Ascending aorta (tissue), 2 donors: ENCODE data around the gene SLC6A20. TPM values are rescaled to one million over a fixed set of nuclear protein-coding genes. Genes with fewer than 3 reads are reported as not detected.
"Not testable (repeated sequence)": the region's sequence is repeated elsewhere in the genome, so short reads cannot be mapped to it uniquely, and the experiment has no call there.

Experiments
- DNase-seq, 2 donors: peaks; one replicate each; pipeline ENCODE4 v3.0.0-alpha.2; 2019; ENCODE audit warnings: low spot score in 2 of 2
- H3K27ac ChIP-seq, 2 donors: fragments of 200-600 bp; sonication (generic); one replicate each; pipeline ENCODE4 v1.5.1; 2016 to 2017; ENCODE audit warnings: mild to moderate bottlenecking in 1 of 2
- H3K27me3 ChIP-seq: fragments of 200-600 bp; sonication (generic); one replicate; pipeline ENCODE4 v1.5.1; 2017
- H3K36me3 ChIP-seq, 2 donors: fragments of 200-600 bp; sonication (generic); one replicate each; pipeline ENCODE4 v1.5.1; 2016
- H3K4me1 ChIP-seq, 2 donors: fragments of 200-600 bp; sonication (generic); one replicate each; pipeline ENCODE4 v1.5.1; 2016 to 2017; ENCODE audit warnings: mild to moderate bottlenecking in 1 of 2
- H3K4me3 ChIP-seq, 2 donors: fragments of 200-600 bp; sonication (generic); one replicate each; pipeline ENCODE4 v1.5.1; 2016 to 2017; ENCODE audit warnings: mild to moderate bottlenecking in 1 of 2
- H3K9me3 ChIP-seq, 2 donors: fragments of 200-600 bp; sonication (generic); one replicate each; pipeline ENCODE4 v1.5.1; 2016
- intact Hi-C: fragments of 100-400 bp; cut with DNase I; formaldehyde crosslinking; loops from one replicate; pipeline ENCODE4 v1.15.1; 2023
- total RNA-seq: library from RNA; depleted of rRNA; stranded (reverse); fragments of >200 nt; gene quantifications from one replicate; pipeline ENCODE4 v1.1.0, GENCODE V29; 2016
- TF ChIP-seq, protein P1 (sequence below), 3 experiments: fragments of 200-600 bp in 2 of 3; fragments of 450-650 bp in 1 of 3; sonication (generic) in 2 of 3; IDR thresholded peaks; one replicate each; pipeline ENCODE4 v1.5.1; 2016 to 2019; ENCODE audit warnings: antibody characterized with exemption in 3 of 3, mild to moderate bottlenecking in 1 of 3, moderate library complexity in 1 of 3

SLC6A20 gene
- total RNA-seq, 1 donor from 2014 or later = not detected

DNA sequence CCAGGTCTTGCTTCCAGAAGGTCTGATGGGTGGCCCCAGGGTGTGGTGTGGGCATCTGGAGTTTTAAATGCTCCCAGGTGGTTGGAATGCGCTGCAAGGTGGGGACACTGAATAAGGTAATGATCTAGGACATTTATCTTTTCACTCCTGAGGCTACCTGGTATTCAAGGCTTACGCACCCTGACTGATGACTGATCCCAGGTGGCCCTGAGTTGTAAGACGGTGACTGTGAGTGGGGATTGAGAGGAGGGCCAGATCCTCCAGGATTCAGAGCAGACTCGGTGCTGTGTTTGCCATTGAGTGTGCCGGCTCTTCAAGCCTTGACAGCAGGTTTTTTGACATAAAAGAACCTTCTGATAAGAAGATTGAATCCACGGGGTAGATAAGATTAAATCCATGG is 40.3 kb downstream of the SLC6A20 start:
- Histone ChIP-seq H3K27me3 (no peaks in the 10 kb centered on the region), H3K27ac (no peak overlapping the region), H3K36me3 (no peaks in the 10 kb centered on the region), H3K4me3 (no peak overlapping the region), H3K9me3 (no peaks in the 10 kb centered on the region), H3K4me1 (no peaks in the 10 kb centered on the region)
- TF ChIP-seq, protein P1, sequence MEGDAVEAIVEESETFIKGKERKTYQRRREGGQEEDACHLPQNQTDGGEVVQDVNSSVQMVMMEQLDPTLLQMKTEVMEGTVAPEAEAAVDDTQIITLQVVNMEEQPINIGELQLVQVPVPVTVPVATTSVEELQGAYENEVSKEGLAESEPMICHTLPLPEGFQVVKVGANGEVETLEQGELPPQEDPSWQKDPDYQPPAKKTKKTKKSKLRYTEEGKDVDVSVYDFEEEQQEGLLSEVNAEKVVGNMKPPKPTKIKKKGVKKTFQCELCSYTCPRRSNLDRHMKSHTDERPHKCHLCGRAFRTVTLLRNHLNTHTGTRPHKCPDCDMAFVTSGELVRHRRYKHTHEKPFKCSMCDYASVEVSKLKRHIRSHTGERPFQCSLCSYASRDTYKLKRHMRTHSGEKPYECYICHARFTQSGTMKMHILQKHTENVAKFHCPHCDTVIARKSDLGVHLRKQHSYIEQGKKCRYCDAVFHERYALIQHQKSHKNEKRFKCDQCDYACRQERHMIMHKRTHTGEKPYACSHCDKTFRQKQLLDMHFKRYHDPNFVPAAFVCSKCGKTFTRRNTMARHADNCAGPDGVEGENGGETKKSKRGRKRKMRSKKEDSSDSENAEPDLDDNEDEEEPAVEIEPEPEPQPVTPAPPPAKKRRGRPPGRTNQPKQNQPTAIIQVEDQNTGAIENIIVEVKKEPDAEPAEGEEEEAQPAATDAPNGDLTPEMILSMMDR (IDR thresholded peaks at IDR 0.05) = no peak
- intact Hi-C loops = no loop called here
- DNase-seq = no peak

DNA sequence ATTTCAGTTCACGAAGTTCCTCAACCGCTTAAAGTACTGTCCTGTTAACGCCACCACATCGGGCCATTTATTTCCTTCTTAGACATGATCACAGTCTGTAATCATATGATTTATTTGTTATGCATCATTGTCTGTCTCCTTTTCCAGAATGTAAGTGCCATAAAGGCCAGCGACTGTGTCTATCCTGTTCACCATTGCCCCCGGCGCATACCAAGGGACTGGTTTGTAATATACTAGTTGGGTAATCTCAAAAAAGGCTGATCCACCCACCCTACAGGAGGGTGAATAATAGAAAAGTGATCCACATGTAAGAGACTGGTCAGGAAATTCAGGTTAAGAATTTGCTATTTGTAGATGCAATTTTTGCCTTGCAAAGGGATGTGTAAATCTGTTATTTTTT is 41.9 kb downstream of the SLC6A20 start:
- Histone ChIP-seq H3K4me1 (no peaks in the 10 kb centered on the region), H3K9me3 (no peaks in the 10 kb centered on the region), H3K27ac (no peak overlapping the region), H3K36me3 (no peaks in the 10 kb centered on the region), H3K27me3 (no peaks in the 10 kb centered on the region), H3K4me3 (no peak overlapping the region)
- intact Hi-C loops = no loop called here
- no peak for DNase-seq
- TF ChIP-seq, protein P1 (IDR thresholded peaks at IDR 0.05) = no peak

DNA sequence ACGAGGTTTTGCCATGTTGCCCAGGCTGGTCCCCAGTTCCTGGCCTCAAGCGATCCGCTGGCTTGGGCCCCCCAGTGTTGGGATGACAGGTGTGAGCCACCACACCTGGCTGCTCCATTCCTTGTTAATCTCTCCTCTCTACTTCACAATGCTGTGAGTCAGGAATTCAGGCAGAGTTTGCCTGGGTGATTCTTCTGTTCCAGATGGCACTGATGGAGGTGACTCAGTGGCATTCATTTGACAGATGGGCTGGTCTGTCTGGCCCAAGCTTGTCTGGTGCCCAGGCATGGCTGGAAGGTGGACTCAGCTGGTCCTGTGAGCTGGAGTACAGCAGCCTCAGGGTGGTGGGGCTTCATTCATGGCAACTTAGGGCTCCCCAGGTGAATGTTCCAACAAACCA is 43.2 kb downstream of the SLC6A20 start:
- TF ChIP-seq, protein P1 (IDR thresholded peaks at IDR 0.05) = no peak
- no peak for DNase-seq
- intact Hi-C loops = no loop called here
- Histone ChIP-seq H3K27me3 (no peaks in the 10 kb centered on the region), H3K4me1 (no peaks in the 10 kb centered on the region), H3K27ac (no peak overlapping the region), H3K36me3 (no peaks in the 10 kb centered on the region), H3K9me3 (no peaks in the 10 kb centered on the region), H3K4me3 (no peak overlapping the region)

DNA sequence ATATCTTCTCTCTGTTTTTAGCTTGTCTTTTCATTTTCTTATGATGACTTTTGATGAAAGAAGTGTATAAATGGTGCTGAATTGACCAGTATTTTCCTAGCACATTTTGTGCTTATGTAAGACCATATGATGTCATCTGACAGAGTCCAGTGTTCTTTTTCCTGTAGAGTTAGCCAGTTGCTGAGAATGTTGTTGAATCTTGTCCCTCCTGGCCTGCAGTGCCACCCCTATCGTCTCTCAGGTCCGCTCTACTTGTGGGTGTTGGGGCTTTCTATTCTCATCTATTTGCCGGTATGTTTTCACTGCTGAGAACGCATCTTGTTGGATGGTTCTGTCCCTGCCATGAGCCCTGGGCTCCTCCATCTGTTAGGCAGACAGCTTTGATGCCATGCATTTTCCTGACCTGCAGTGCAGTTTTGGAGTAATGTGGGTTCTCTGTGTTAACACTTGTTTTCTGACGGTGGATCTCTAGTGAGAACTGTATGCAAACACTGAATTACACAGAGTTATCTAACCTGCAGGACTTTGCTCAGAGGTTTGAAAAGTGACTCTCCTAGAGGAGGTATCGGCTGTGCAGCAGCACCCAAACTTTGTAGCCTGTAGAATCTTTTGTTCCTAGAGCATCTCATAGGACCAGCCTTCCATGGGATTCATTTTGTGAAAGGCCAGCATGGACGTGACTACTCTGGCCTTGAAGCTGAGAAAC is 44.6 kb downstream of the SLC6A20 start:
- H3K9me3 ChIP-seq = no peaks in the 10 kb centered on the region
- no peaks in the 10 kb centered on the region for H3K27me3 ChIP-seq
- no peak overlapping the region for H3K4me3 ChIP-seq
- intact Hi-C loops = no loop called here
- peaks cover 5 to 7% of the 10 kb centered on the region in 2 donors for H3K36me3 ChIP-seq
- DNase-seq = no peak
- H3K4me1 ChIP-seq = no peaks in the 10 kb centered on the region
- no peak overlapping the region for H3K27ac ChIP-seq
- TF ChIP-seq, protein P1 (IDR thresholded peaks at IDR 0.05) = no peak

DNA sequence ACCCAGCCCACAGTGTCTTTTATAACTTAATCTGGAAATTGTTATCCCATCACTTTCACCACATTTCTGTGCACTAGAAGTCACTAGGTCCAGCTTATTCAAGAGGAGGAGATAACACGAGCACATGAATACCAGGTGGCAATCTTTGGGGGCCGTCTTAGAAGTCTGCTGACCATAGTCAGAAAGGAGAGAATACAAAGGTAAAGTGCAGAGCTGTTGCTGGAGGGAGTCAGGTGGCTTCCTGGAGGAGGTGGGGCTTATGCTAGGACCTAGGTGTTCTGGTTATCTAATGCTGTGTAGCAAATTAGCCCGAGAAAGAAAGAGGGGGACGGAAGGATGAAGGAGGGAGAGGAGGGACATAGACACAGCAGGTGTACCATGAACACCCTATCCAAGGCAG is 46.5 kb downstream of the SLC6A20 start:
- H3K9me3 ChIP-seq = no peaks in the 10 kb centered on the region
- TF ChIP-seq, protein P1 (IDR thresholded peaks at IDR 0.05) = no peak
- no peak for DNase-seq
- peaks cover 17 to 26% of the 10 kb centered on the region in 2 donors for H3K36me3 ChIP-seq
- intact Hi-C loops = no loop called here
- H3K27me3 ChIP-seq = no peaks in the 10 kb centered on the region
- no peak overlapping the region for H3K4me3 ChIP-seq
- no peak overlapping the region for H3K27ac ChIP-seq
- H3K4me1 ChIP-seq = no peaks in the 10 kb centered on the region

DNA sequence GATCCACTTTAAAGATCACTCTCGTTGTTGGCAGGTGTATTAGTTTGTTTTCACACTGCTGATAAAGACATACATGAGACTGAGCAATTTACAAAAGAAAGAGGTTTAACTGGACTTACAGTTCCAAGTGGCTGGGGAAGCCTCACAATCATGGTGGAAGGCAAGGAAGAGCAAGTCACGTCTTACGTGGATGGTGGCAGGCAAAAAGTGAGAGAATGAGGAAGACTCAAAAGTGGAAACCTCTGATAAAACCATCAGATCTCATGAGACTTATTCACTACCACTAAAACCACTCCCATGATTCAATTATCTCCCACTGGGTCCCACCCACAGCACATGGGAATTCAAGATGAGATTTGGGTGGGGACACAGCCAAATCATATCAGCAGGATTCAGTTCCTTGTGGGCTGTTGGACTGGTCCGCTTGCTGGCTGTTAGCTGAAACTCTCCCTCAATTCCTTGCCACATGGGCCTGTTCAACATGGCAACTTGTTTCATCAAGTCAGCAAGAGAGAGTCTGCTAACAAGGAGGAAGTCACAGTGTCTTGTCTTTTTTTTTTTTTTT is 47.2 kb downstream of the SLC6A20 start:
- H3K4me1 ChIP-seq, H3K9me3 ChIP-seq, H3K27me3 ChIP-seq, H3K4me3 ChIP-seq, H3K27ac ChIP-seq, intact Hi-C loops, DNase-seq: not testable (repeated sequence)
- peaks cover 23 to 33% of the 10 kb centered on the region in 2 donors for H3K36me3 ChIP-seq
